ENCODE results near the gene ABCC1.

ABCC1 gene

DNA sequence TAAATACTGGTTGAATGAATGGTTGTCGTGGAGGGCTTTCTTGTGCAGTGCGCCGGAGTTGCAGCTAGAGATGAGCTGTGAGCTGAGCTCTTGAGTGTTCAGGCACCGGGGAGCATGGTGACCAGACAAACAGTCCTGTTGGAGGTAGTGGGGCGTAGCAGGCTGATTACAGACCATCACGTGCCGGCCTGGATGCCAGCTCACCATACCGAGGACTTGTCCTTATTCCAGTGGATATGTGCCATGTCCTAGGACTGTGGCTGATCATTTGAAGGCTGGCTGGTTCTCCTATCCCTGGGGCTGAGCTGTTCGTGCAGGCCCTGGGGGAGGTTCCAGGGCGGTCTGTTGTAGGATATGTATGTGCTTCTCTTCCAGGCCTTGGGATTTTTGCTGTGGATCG, 60.0 kb downstream of the ABCC1 start:
- H2AFZ ChIP-seq (ENCODE audit: low read depth, low read length, severe bottlenecking): no peak overlapping the region
- peak overlapping the region; percentile 99 for H3K27ac ChIP-seq (ENCODE audit: low read depth, low read length)
- TF ChIP-seq, protein P1, sequence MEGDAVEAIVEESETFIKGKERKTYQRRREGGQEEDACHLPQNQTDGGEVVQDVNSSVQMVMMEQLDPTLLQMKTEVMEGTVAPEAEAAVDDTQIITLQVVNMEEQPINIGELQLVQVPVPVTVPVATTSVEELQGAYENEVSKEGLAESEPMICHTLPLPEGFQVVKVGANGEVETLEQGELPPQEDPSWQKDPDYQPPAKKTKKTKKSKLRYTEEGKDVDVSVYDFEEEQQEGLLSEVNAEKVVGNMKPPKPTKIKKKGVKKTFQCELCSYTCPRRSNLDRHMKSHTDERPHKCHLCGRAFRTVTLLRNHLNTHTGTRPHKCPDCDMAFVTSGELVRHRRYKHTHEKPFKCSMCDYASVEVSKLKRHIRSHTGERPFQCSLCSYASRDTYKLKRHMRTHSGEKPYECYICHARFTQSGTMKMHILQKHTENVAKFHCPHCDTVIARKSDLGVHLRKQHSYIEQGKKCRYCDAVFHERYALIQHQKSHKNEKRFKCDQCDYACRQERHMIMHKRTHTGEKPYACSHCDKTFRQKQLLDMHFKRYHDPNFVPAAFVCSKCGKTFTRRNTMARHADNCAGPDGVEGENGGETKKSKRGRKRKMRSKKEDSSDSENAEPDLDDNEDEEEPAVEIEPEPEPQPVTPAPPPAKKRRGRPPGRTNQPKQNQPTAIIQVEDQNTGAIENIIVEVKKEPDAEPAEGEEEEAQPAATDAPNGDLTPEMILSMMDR (IDR thresholded peaks at IDR 0.05; ENCODE audit: insufficient read depth, low read length, poor library complexity, severe bottlenecking): no peak
- TF ChIP-seq EZH2phosphoT487 (conservative IDR thresholded peaks at IDR 0.05; ENCODE audit: low read length): no peak
- no peaks in the 10 kb centered on the region for H3K9me2 ChIP-seq (replicated peaks; ENCODE audit: insufficient read depth, low read length)
- no peak overlapping the region for H3K4me3 ChIP-seq (ENCODE audit: insufficient read depth, low read length, poor library complexity, severe bottlenecking)
- H3K9ac ChIP-seq (ENCODE audit: low read length): no peak overlapping the region
- peaks cover 34% of the 10 kb centered on the region for H3F3A ChIP-seq (ENCODE audit: insufficient read depth)
- peaks cover 11% of the 10 kb centered on the region; the same call in 1 of the 2 replicates for H3K79me2 ChIP-seq (ENCODE audit: insufficient read depth, low read length)
- no peaks in the 10 kb centered on the region for H3K36me3 ChIP-seq (ENCODE audit: low read length)
- no peak overlapping the region for H3K4me2 ChIP-seq (ENCODE audit: low read depth, low read length, poor library complexity, severe bottlenecking)
- no peaks in the 10 kb centered on the region for H4K20me1 ChIP-seq (ENCODE audit: low read depth, low read length)
- H3K9me3 ChIP-seq (ENCODE audit: insufficient read depth, low read length): peaks cover 3% of the 10 kb centered on the region; the same call in 1 of the 2 replicates
- H3K27me3 ChIP-seq (ENCODE audit: low read length): no peaks in the 10 kb centered on the region

DNA sequence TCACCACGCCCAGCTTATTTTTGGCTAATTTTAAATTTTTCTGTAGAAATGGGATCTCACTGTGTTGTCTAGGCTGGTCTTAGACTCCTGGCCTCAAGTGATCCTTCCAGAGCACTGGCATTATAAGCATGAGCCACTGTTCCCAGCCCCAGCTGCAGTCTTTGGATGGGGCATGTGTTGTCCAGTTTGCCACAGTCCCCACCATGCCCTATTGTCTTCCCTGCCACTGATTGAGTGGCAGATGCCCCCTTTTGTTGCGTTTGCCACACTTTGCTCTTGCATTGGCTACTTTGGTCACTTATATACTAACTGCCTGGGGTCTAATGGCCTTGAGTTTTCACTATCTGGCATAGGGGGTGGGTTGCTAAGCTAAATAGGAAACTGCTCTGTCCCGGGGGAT, 60.8 kb downstream of the ABCC1 start:
- H3K9me2 ChIP-seq (replicated peaks; ENCODE audit: insufficient read depth, low read length): no peaks in the 10 kb centered on the region
- H3K36me3 ChIP-seq (ENCODE audit: low read length): no peaks in the 10 kb centered on the region
- H3K27ac ChIP-seq (ENCODE audit: low read depth, low read length): no peak overlapping the region
- H3K9ac ChIP-seq (ENCODE audit: low read length): no peak overlapping the region
- peaks cover 11% of the 10 kb centered on the region; the same call in 1 of the 2 replicates for H3K79me2 ChIP-seq (ENCODE audit: insufficient read depth, low read length)
- no peak overlapping the region for H3K4me2 ChIP-seq (ENCODE audit: low read depth, low read length, poor library complexity, severe bottlenecking)
- peaks cover 3% of the 10 kb centered on the region; the same call in 1 of the 2 replicates for H3K9me3 ChIP-seq (ENCODE audit: insufficient read depth, low read length)
- TF ChIP-seq, protein P1 (IDR thresholded peaks at IDR 0.05; ENCODE audit: insufficient read depth, low read length, poor library complexity, severe bottlenecking): no peak
- no peak for TF ChIP-seq EZH2phosphoT487 (conservative IDR thresholded peaks at IDR 0.05; ENCODE audit: low read length)
- peaks cover 32% of the 10 kb centered on the region for H3F3A ChIP-seq (ENCODE audit: insufficient read depth)
- no peaks in the 10 kb centered on the region for H3K27me3 ChIP-seq (ENCODE audit: low read length)
- no peak overlapping the region for H3K4me3 ChIP-seq (ENCODE audit: insufficient read depth, low read length, poor library complexity, severe bottlenecking)
- H4K20me1 ChIP-seq (ENCODE audit: low read depth, low read length): no peaks in the 10 kb centered on the region
- H2AFZ ChIP-seq (ENCODE audit: low read depth, low read length, severe bottlenecking): no peak overlapping the region

DNA sequence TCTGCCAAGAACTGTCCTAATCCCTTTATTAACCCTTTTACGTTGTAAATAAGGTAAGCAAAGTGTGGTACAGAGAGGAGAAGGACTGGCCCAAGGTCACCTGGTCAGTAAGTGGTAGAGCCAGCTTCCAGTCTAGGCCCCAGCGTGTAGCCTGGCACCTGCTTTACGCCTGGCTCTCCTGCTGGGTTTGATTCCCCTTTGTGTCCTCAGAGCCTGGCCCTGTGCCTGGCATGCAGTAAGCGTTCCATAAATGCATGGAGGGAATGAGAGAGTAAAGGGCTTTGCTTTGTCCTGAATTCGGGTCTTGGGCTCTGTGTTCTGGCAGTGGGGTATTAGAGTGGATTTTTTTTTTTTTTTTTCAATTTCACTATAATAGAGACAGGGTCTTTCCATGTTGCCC, 62.7 kb downstream of the ABCC1 start:
- Histone ChIP-seq H3K9me3 (ENCODE audit: insufficient read depth, low read length) (no peaks in the 10 kb centered on the region), H4K20me1 (ENCODE audit: low read depth, low read length) (no peaks in the 10 kb centered on the region), H3K27ac (ENCODE audit: low read depth, low read length) (no peak overlapping the region), H3K4me2 (ENCODE audit: low read depth, low read length, poor library complexity, severe bottlenecking) (no peak overlapping the region), H3K27me3 (ENCODE audit: low read length) (no peaks in the 10 kb centered on the region), H3K9ac (ENCODE audit: low read length) (no peak overlapping the region), H3K4me3 (ENCODE audit: insufficient read depth, low read length, poor library complexity, severe bottlenecking) (no peak overlapping the region), H3K9me2 (replicated peaks; ENCODE audit: insufficient read depth, low read length) (no peaks in the 10 kb centered on the region), H3F3A (ENCODE audit: insufficient read depth) (peaks cover 21% of the 10 kb centered on the region), H3K36me3 (ENCODE audit: low read length) (0 out of 2 replicates have a peak, but pooled peaks cover 2% of the 10 kb centered on the region), H3K79me2 (ENCODE audit: insufficient read depth, low read length) (no peaks in the 10 kb centered on the region), H2AFZ (ENCODE audit: low read depth, low read length, severe bottlenecking) (no peak overlapping the region)
- TF ChIP-seq, protein P1 (IDR thresholded peaks at IDR 0.05; ENCODE audit: insufficient read depth, low read length, poor library complexity, severe bottlenecking): no peak
- TF ChIP-seq EZH2phosphoT487 (conservative IDR thresholded peaks at IDR 0.05; ENCODE audit: low read length): no peak

All from SU-DHL-6 (cell line).